ENCODE data around the gene CNOT6L.

CNOT6L gene

GRCh38 chr4:77771566-77771965 lies 47.6 kb downstream of the CNOT6L start:
- TF ChIP-seq EGR1 (IDR thresholded peaks at IDR 0.05) = no peak
- no peak for TF ChIP-seq TAF1 (IDR thresholded peaks at IDR 0.05; ENCODE audit: low read depth)
- TF ChIP-seq NFIC (IDR thresholded peaks at IDR 0.05) = no peak
- TF ChIP-seq TCF12 (IDR thresholded peaks at IDR 0.05; ENCODE audit: low read depth) = no peak
- TF ChIP-seq EP300 (IDR thresholded peaks at IDR 0.05; ENCODE audit: borderline replicate concordance) = no peak
- no peak for TF ChIP-seq CREB1 (IDR thresholded peaks at IDR 0.05; ENCODE audit: low read depth)
- TF ChIP-seq, protein P1, sequence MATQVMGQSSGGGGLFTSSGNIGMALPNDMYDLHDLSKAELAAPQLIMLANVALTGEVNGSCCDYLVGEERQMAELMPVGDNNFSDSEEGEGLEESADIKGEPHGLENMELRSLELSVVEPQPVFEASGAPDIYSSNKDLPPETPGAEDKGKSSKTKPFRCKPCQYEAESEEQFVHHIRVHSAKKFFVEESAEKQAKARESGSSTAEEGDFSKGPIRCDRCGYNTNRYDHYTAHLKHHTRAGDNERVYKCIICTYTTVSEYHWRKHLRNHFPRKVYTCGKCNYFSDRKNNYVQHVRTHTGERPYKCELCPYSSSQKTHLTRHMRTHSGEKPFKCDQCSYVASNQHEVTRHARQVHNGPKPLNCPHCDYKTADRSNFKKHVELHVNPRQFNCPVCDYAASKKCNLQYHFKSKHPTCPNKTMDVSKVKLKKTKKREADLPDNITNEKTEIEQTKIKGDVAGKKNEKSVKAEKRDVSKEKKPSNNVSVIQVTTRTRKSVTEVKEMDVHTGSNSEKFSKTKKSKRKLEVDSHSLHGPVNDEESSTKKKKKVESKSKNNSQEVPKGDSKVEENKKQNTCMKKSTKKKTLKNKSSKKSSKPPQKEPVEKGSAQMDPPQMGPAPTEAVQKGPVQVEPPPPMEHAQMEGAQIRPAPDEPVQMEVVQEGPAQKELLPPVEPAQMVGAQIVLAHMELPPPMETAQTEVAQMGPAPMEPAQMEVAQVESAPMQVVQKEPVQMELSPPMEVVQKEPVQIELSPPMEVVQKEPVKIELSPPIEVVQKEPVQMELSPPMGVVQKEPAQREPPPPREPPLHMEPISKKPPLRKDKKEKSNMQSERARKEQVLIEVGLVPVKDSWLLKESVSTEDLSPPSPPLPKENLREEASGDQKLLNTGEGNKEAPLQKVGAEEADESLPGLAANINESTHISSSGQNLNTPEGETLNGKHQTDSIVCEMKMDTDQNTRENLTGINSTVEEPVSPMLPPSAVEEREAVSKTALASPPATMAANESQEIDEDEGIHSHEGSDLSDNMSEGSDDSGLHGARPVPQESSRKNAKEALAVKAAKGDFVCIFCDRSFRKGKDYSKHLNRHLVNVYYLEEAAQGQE (IDR thresholded peaks at IDR 0.05; ENCODE audit: low read depth) = no peak
- no peak for TF ChIP-seq YY1 (IDR thresholded peaks at IDR 0.05; ENCODE audit: low read depth)
- TF ChIP-seq RAD21 (IDR thresholded peaks at IDR 0.05; ENCODE audit: low read depth) = no peak
- no peak for TF ChIP-seq FOXM1 (IDR thresholded peaks at IDR 0.05; ENCODE audit: borderline replicate concordance, low read depth)
- TF ChIP-seq USF1 (IDR thresholded peaks at IDR 0.05) = no peak
- no peak for TF ChIP-seq ZBTB7A (IDR thresholded peaks at IDR 0.05; ENCODE audit: low read depth)
- no peak for TF ChIP-seq CEBPB (IDR thresholded peaks at IDR 0.05)
- no peak for TF ChIP-seq TEAD4 (IDR thresholded peaks at IDR 0.05)

GRCh38 chr4:77765720-77766119 lies 53.4 kb downstream of the CNOT6L start:
- no peak for TF ChIP-seq TEAD4 (IDR thresholded peaks at IDR 0.05)
- TF ChIP-seq YY1 (IDR thresholded peaks at IDR 0.05; ENCODE audit: low read depth) = no peak
- TF ChIP-seq FOXM1 (IDR thresholded peaks at IDR 0.05; ENCODE audit: borderline replicate concordance, low read depth) = no peak
- TF ChIP-seq, protein P1 (IDR thresholded peaks at IDR 0.05; ENCODE audit: low read depth) = no peak
- TF ChIP-seq RAD21 (IDR thresholded peaks at IDR 0.05; ENCODE audit: low read depth) = no peak
- TF ChIP-seq MAX (IDR thresholded peaks at IDR 0.05) = no peak
- TF ChIP-seq EP300 (IDR thresholded peaks at IDR 0.05; ENCODE audit: borderline replicate concordance) = no peak
- no peak for TF ChIP-seq CREB1 (IDR thresholded peaks at IDR 0.05; ENCODE audit: low read depth)
- no peak for TF ChIP-seq CEBPB (IDR thresholded peaks at IDR 0.05)
- TF ChIP-seq TCF12 (IDR thresholded peaks at IDR 0.05; ENCODE audit: low read depth) = no peak
- TF ChIP-seq NFIC (IDR thresholded peaks at IDR 0.05) = no peak
- no peak for TF ChIP-seq TAF1 (IDR thresholded peaks at IDR 0.05; ENCODE audit: low read depth)
- TF ChIP-seq EGR1 (IDR thresholded peaks at IDR 0.05) = no peak

GRCh38 chr4:77762531-77762930 lies 56.6 kb downstream of the CNOT6L start:
- TF ChIP-seq, protein P1 (IDR thresholded peaks at IDR 0.05; ENCODE audit: low read depth) = no peak
- no peak for TF ChIP-seq CREB1 (IDR thresholded peaks at IDR 0.05; ENCODE audit: low read depth)
- no peak for TF ChIP-seq YY1 (IDR thresholded peaks at IDR 0.05; ENCODE audit: low read depth)
- TF ChIP-seq RAD21 (IDR thresholded peaks at IDR 0.05; ENCODE audit: low read depth) = no peak
- no peak for TF ChIP-seq ZBTB7A (IDR thresholded peaks at IDR 0.05; ENCODE audit: low read depth)
- no peak for TF ChIP-seq TAF1 (IDR thresholded peaks at IDR 0.05; ENCODE audit: low read depth)
- TF ChIP-seq TCF12 (IDR thresholded peaks at IDR 0.05; ENCODE audit: low read depth) = no peak
- no peak for TF ChIP-seq EGR1 (IDR thresholded peaks at IDR 0.05)
- no peak for TF ChIP-seq CEBPB (IDR thresholded peaks at IDR 0.05)
- TF ChIP-seq NFIC (IDR thresholded peaks at IDR 0.05) = no peak
- no peak for TF ChIP-seq FOXM1 (IDR thresholded peaks at IDR 0.05; ENCODE audit: borderline replicate concordance, low read depth)
- TF ChIP-seq EP300 (IDR thresholded peaks at IDR 0.05; ENCODE audit: borderline replicate concordance) = no peak
- TF ChIP-seq MAX (IDR thresholded peaks at IDR 0.05) = no peak
- no peak for TF ChIP-seq USF1 (IDR thresholded peaks at IDR 0.05)
- TF ChIP-seq TEAD4 (IDR thresholded peaks at IDR 0.05) = no peak

DNA sequence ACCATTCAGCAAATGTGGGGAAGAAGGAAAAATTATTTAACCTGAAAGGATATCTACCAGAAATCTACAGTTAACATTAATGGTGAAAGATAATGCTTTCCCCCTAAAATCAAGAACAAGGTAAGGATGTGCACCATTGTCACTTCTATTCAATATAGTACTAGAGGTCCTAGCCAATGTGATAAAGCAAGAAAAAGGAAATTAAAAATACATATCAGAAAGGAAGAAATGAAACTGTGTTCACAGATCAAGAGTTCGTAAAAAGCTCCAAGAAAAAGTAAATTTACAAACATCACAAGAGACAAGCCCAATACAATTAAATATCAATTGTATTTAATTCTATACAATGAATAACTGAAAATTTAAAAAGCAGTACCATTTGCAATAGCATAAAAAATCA lies 57.6 kb downstream of the CNOT6L start:
- TF ChIP-seq YY1 (IDR thresholded peaks at IDR 0.05; ENCODE audit: low read depth) (no peak), EP300 (IDR thresholded peaks at IDR 0.05; ENCODE audit: borderline replicate concordance) (no peak), TEAD4 (IDR thresholded peaks at IDR 0.05) (no peak), CEBPB (IDR thresholded peaks at IDR 0.05) (no peak), NFIC (IDR thresholded peaks at IDR 0.05) (no peak)
